HepG2 (cell line): ENCODE data around the gene ACSF3. TPM values are rescaled to one million over a fixed set of nuclear protein-coding genes. Genes with fewer than 3 reads are reported as not detected.

Source experiments
- ATAC-seq: fragments of 200-7000 bp; cut with Tn5 transposase; 3 replicates; pipeline ENCODE4 v1.9.1; 2020; ENCODE audit warnings: mild to moderate bottlenecking, moderate library complexity
- BruUV-seq: library from RNA; stranded (reverse); fragments of 400-500 nt; replicated peaks from 2 replicates; lab custom pipeline; 2021; lab: Mats Ljungman, UMichigan
- CTCF ChIA-PET: fragments of 300-600 bp; formaldehyde crosslinking; extraction: SDS; loops from one replicate; lab custom pipeline; 2021; ENCODE audit warnings: low total read pairs, inconsistent platforms, low intra/inter-chr PET ratio; lab: Yijun Ruan, JAX
- POLR2A ChIA-PET: fragments of 350-600 bp; sonication (Branson Sonifier 250); formaldehyde crosslinking; loops from one replicate; lab custom pipeline; 2020; ENCODE audit warnings: antibody characterized with exemption, inconsistent platforms; lab: Yijun Ruan, JAX
- DNase-seq: peaks from one replicate; pipeline ENCODE4 v3.0.0-alpha.2; 2015; ENCODE audit warnings: low spot score
- FAIRE-seq: peaks from 3 replicates; lab custom pipeline; 2011; peaks lifted over from hg19 to GRCh38; lab: Jason Lieb, UNC
- H2AFZ ChIP-seq: one replicate; pipeline ENCODE4 v1.6.1; 2011; ENCODE audit warnings: low read length, inconsistent platforms
- H3K27ac ChIP-seq: fragments of 300-600 bp; 3 replicates; pipeline ENCODE4 v1.8.0; 2011; ENCODE audit warnings: mixed run types, mild to moderate bottlenecking, mixed read lengths, low read length, inconsistent platforms; ENCODE audit not compliant: insufficient read depth; ENCODE audit errors: extremely low read length
- H3K27me3 ChIP-seq, 2 experiments: fragments of 200-600 bp in 1 of 2; 2 replicates in 1 of 2; 3 replicates in 1 of 2; pipeline versions ENCODE4 v1.6.0 to v1.8.0; 2011; ENCODE audit warnings: low read length in 2 of 2, mild to moderate bottlenecking in 2 of 2, moderate library complexity in 2 of 2, inconsistent platforms in 1 of 2; ENCODE audit not compliant: insufficient read depth in 2 of 2, control insufficient read depth in 1 of 2
- H3K36me3 ChIP-seq, 2 experiments: fragments of 200-600 bp in 1 of 2; replicated peaks in 1 of 2; 2 replicates in 1 of 2; 3 replicates in 1 of 2; pipeline versions ENCODE4 v1.5.1 to v1.8.0; 2011; ENCODE audit warnings: low read length in 2 of 2, inconsistent platforms in 1 of 2; ENCODE audit not compliant: insufficient read depth in 2 of 2, control insufficient read depth in 1 of 2
- H3K4me1 ChIP-seq: 2 replicates; pipeline ENCODE4 v1.5.1; 2012; ENCODE audit warnings: low read length, inconsistent platforms; ENCODE audit not compliant: insufficient read depth
- H3K4me2 ChIP-seq: 2 replicates; pipeline ENCODE4 v1.6.0; 2011; ENCODE audit warnings: low read depth, low read length, inconsistent platforms
- H3K4me3 ChIP-seq, 3 experiments: fragments of 200-600 bp in 1 of 3; sonication (generic), shearing (Covaris generic) in 1 of 3; replicated peaks in 1 of 3; 2 replicates each; pipeline ENCODE4 v1.5.1; 2011 to 2016; ENCODE audit warnings: low read length in 3 of 3, inconsistent platforms in 2 of 3, low read depth in 2 of 3, mild to moderate bottlenecking in 2 of 3, control low read depth in 1 of 3, mixed read lengths in 1 of 3; ENCODE audit not compliant: insufficient read depth in 1 of 3
- H3K79me2 ChIP-seq: one replicate; pipeline ENCODE4 v1.6.1; 2011; ENCODE audit warnings: low read length, inconsistent platforms; ENCODE audit not compliant: insufficient read depth
- H3K9ac ChIP-seq: 2 replicates; pipeline ENCODE4 v1.6.0; 2011; ENCODE audit warnings: mild to moderate bottlenecking, low read depth, low read length, inconsistent platforms; ENCODE audit not compliant: insufficient read depth
- H3K9me3 ChIP-seq: 2 replicates; pipeline ENCODE4 v1.5.1; 2012; ENCODE audit warnings: mild to moderate bottlenecking, low read length
- H4K20me1 ChIP-seq: 2 replicates; pipeline ENCODE4 v1.6.0; 2011; ENCODE audit warnings: inconsistent platforms, mild to moderate bottlenecking, low read length, moderate library complexity; ENCODE audit not compliant: insufficient read depth
- ARNT2 ChIP-seq: sonication (generic); formaldehyde crosslinking; IDR thresholded peaks from 2 replicates; pipeline ENCODE4 v1.8.0; 2022; ENCODE audit warnings: mild to moderate bottlenecking, low read depth, missing genetic modification reagents, moderate library complexity
- MTF2 ChIP-seq: sonication (generic); formaldehyde crosslinking; IDR thresholded peaks from 2 replicates; pipeline ENCODE4 v1.5.0; 2020; ENCODE audit warnings: missing genetic modification reagents, borderline replicate concordance
- SPEN ChIP-seq: sonication (generic); formaldehyde crosslinking; IDR thresholded peaks from 2 replicates; pipeline ENCODE4 v1.5.1; 2020; ENCODE audit warnings: low read depth, mild to moderate bottlenecking, missing genetic modification reagents
- ZNF282 ChIP-seq: fragments of 450-650 bp; IDR thresholded peaks from 2 replicates; pipeline ENCODE4 v1.6.1; 2018; ENCODE audit not compliant: partially characterized antibody
- ZNF335 ChIP-seq: sonication (generic); formaldehyde crosslinking; IDR thresholded peaks from 2 replicates; pipeline ENCODE4 v1.4.0; 2020; ENCODE audit warnings: missing genetic modification reagents
- WGBS: methylation state at CpG from one replicate; pipeline ENCODE4 v1.1.6; 2017; ENCODE audit warnings: low lambda C conversion rate; 5-methylcytosine and 5-hydroxymethylcytosine counted together
- in situ Hi-C: cut with HindIII; loops from 2 replicates; pipeline ENCODE4 v1.10.0; 2017; ENCODE audit warnings: low pct_unique_long_range_greater_than_20kb; ENCODE audit not compliant: extremely low pct_ligation_motif_present
- intact Hi-C: fragments of 100-400 bp; cut with micrococcal nuclease; formaldehyde crosslinking; loops from one replicate; pipeline ENCODE4 v1.10.0; 2022; ENCODE audit not compliant: unreplicated experiment
- polyA plus RNA-seq, 8 experiments: library from polyadenylated mRNA; depleted of rRNA in 3 of 8; stranded (reverse) in 7 of 8; unstranded in 1 of 8; fragments of >200 nt; fragmentation: Illumina TruSeq in 4 of 8; extraction: Trizol in 4 of 8; gene quantifications; 2 replicates each; pipeline versions ENCODE4 v1.2.1 to v1.2.3, GENCODE V29; 2011 to 2016; ENCODE audit warnings: low read depth in 4 of 8, missing spikeins in 1 of 8, mixed read lengths in 1 of 8; ENCODE audit not compliant: insufficient read depth in 1 of 8
- total RNA-seq, 5 experiments: library from RNA; depleted of rRNA; stranded (reverse); fragments of >200 nt; fragmentation: Illumina TruSeq; extraction: Trizol; gene quantifications; 2 replicates each; pipeline ENCODE4 v1.2.3, GENCODE V29; 2016; ENCODE audit warnings: low read depth in 1 of 5
- TF ChIP-seq, protein P1 (sequence below): sonication (generic); formaldehyde crosslinking; IDR thresholded peaks from 2 replicates; pipeline ENCODE4 v1.8.0; 2022; ENCODE audit warnings: missing genetic modification reagents, mild to moderate bottlenecking, moderate library complexity, borderline replicate concordance
- TF ChIP-seq, protein P2 (sequence below): sonication (generic); formaldehyde crosslinking; IDR thresholded peaks from 2 replicates; pipeline ENCODE4 v1.5.1; 2020; ENCODE audit warnings: missing genetic modification reagents, mild to moderate bottlenecking, borderline replicate concordance

Gene ACSF3
- total and polyA plus RNA-seq, 2 of the 13 experiments (the other 11 are each of a cell fraction or from before 2014, with no cell fraction given): 14.9 to 30.6 TPM

DNA sequence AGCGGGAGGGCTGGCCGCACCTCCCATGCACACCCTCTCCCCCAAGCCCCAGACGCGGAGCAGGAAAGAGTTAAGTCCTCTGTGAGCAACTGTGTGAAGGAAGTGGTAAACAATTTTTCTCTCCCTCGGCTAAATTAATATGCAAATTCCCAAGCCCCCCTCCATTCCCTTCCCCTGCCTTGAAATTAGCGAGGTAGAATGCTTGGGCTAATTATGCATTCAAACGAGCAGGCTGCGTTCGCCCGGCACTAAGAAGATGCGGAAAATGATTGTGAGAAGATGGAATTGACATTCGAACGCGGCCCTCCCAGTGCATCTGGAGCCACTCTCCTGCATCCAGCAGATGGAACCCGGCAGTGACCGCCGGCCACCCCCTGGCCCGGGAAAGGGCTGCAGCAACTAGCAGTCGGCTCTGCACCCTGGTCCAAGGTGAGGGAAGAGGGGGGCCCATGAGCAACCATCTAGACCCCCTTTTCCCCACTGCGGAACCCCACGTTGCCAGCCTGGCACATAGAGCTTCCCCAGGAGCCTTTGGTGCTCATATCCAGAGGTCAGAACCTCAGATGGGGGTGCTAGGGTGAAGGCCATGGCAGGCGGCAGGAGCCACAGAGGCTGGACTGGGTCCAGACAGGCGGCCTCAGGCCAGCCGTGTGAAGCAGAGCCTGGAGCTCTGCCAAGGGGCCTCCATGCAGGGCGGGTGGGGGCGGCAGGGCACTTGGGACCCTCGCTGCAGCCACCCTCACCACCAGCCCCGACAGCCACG is 49.1 kb upstream of the ACSF3 start:
- in situ Hi-C loops: no loop called here
- ATAC-seq (no peak; the same call in 2 of the 3 replicates), DNase-seq (no peak), FAIRE-seq (no peak)
- 0 out of 2 replicates have a peak, but pooled peaks cover 3% of the 10 kb centered on the region for H4K20me1 ChIP-seq
- H3K27me3 ChIP-seq: peaks cover 22 to 88% of the 10 kb centered on the region in 2 experiments
- BruUV-seq: no TSS peak
- POLR2A ChIA-PET: no interaction called here
- WGBS: 23% methylated on average over 22 of the region's 29 CpGs
- no peak overlapping the region for H3K4me3 ChIP-seq
- no peak overlapping the region for H3K9ac ChIP-seq
- no peak overlapping the region for H3K27ac ChIP-seq
- CTCF ChIA-PET: no interaction called here
- no peaks in the 10 kb centered on the region for H3K9me3 ChIP-seq
- H3K36me3 ChIP-seq: no peaks in the 10 kb centered on the region
- H3K79me2 ChIP-seq: no peaks in the 10 kb centered on the region
- intact Hi-C loops: no loop called here
- H3K4me2 ChIP-seq: no peak overlapping the region
- TF ChIP-seq, protein P1, sequence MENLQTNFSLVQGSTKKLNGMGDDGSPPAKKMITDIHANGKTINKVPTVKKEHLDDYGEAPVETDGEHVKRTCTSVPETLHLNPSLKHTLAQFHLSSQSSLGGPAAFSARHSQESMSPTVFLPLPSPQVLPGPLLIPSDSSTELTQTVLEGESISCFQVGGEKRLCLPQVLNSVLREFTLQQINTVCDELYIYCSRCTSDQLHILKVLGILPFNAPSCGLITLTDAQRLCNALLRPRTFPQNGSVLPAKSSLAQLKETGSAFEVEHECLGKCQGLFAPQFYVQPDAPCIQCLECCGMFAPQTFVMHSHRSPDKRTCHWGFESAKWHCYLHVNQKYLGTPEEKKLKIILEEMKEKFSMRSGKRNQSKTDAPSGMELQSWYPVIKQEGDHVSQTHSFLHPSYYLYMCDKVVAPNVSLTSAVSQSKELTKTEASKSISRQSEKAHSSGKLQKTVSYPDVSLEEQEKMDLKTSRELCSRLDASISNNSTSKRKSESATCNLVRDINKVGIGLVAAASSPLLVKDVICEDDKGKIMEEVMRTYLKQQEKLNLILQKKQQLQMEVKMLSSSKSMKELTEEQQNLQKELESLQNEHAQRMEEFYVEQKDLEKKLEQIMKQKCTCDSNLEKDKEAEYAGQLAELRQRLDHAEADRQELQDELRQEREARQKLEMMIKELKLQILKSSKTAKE (CRISPR knock-in tag): 0 out of 2 replicates have a peak, but pooled peaks have one; percentile 42
- TF ChIP-seq SPEN (CRISPR knock-in tag) (no peak), ZNF282 (no peak), ARNT2 (no peak), ZNF335 (CRISPR knock-in tag) (peak; percentile 81; the same call in 1 of the 2 replicates), MTF2 (CRISPR knock-in tag) (0 out of 2 replicates have a peak, but pooled peaks have one; percentile 48)
- TF ChIP-seq, protein P2, sequence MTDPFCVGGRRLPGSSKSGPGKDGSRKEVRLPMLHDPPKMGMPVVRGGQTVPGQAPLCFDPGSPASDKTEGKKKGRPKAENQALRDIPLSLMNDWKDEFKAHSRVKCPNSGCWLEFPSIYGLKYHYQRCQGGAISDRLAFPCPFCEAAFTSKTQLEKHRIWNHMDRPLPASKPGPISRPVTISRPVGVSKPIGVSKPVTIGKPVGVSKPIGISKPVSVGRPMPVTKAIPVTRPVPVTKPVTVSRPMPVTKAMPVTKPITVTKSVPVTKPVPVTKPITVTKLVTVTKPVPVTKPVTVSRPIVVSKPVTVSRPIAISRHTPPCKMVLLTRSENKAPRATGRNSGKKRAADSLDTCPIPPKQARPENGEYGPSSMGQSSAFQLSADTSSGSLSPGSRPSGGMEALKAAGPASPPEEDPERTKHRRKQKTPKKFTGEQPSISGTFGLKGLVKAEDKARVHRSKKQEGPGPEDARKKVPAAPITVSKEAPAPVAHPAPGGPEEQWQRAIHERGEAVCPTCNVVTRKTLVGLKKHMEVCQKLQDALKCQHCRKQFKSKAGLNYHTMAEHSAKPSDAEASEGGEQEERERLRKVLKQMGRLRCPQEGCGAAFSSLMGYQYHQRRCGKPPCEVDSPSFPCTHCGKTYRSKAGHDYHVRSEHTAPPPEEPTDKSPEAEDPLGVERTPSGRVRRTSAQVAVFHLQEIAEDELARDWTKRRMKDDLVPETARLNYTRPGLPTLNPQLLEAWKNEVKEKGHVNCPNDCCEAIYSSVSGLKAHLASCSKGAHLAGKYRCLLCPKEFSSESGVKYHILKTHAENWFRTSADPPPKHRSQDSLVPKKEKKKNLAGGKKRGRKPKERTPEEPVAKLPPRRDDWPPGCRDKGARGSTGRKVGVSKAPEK (CRISPR knock-in tag): no peak
- H2AFZ ChIP-seq: no peak overlapping the region
- H3K4me1 ChIP-seq: peaks cover 17% of the 10 kb centered on the region
